B cell (primary cell): Measurements from ENCODE around the gene GNAS. TPM values are rescaled to one million over a fixed set of nuclear protein-coding genes. Genes with fewer than 3 reads are reported as not detected.
"Not testable (repeated sequence)": the region's sequence is repeated elsewhere in the genome, so short reads cannot be mapped to it uniquely, and the experiment has no call there.

Experiments used
- ATAC-seq: fragments of 200-7000 bp; cut with Tn5 transposase; one replicate; pipeline ENCODE4 v1.10.0; 2021; ENCODE audit warnings: low read depth, mild to moderate bottlenecking, moderate number of reproducible peaks, moderate library complexity
- CTCF ChIA-PET: fragments of 350-600 bp; sonication (Branson Sonifier 250); formaldehyde crosslinking; loops from one replicate; lab custom pipeline; 2021; ENCODE audit warnings: antibody characterized with exemption, inconsistent platforms; lab: Charles Lee
- POLR2A ChIA-PET: fragments of 350-600 bp; sonication (Branson Sonifier 250); formaldehyde crosslinking; loops from one replicate; lab custom pipeline; 2021; ENCODE audit warnings: antibody characterized with exemption; lab: Charles Lee
- DNase-seq: peaks from one replicate; pipeline ENCODE4 v3.0.0; 2013
- H2AFZ ChIP-seq: 2 replicates; pipeline ENCODE4 v1.6.1; 2012; ENCODE audit warnings: mild to moderate bottlenecking, low read depth, low read length; ENCODE audit not compliant: insufficient read depth, poor library complexity, severe bottlenecking
- H3K27ac ChIP-seq, 2 donors: 1 replicate in 1 of 2; 2 replicates in 1 of 2; pipeline ENCODE4 v1.5.1; 2012 to 2013; ENCODE audit warnings: low read length in 2 of 2, mild to moderate bottlenecking in 2 of 2, moderate library complexity in 1 of 2
- H3K27me3 ChIP-seq, 4 experiments: fragments of 200-600 bp in 1 of 4; sonication (generic) in 1 of 4; replicated peaks in 1 of 4; 1 replicate in 2 of 4; 2 replicates in 2 of 4; pipeline versions ENCODE4 v1.6.1 to v1.7.0; 2013 to 2016; ENCODE audit warnings: low read length in 3 of 4, mild to moderate bottlenecking in 2 of 4, mixed read lengths in 1 of 4, moderate library complexity in 1 of 4; ENCODE audit not compliant: insufficient read depth in 4 of 4, control insufficient read depth in 3 of 4; ENCODE audit errors: control extremely low read depth in 1 of 4
- H3K36me3 ChIP-seq, 2 experiments: replicated peaks in 1 of 2; 1 replicate in 1 of 2; 2 replicates in 1 of 2; pipeline versions ENCODE4 v1.6.1 to v1.7.1; 2013; ENCODE audit warnings: low read length in 1 of 2; ENCODE audit not compliant: insufficient read depth in 2 of 2, control insufficient read depth in 1 of 2; ENCODE audit errors: control extremely low read depth in 1 of 2, extremely low read depth in 1 of 2
- H3K4me1 ChIP-seq, 2 donors: fragments of 200-600 bp in 1 of 2; sonication (generic) in 1 of 2; 1 replicate in 1 of 2; 2 replicates in 1 of 2; pipeline versions ENCODE4 v1.5.1 to v1.6.1; 2013 to 2017; ENCODE audit warnings: low read length in 2 of 2; ENCODE audit not compliant: control insufficient read depth in 2 of 2, insufficient read depth in 2 of 2
- H3K4me2 ChIP-seq: replicated peaks from 2 replicates; pipeline ENCODE3; 2012; ENCODE audit warnings: mild to moderate bottlenecking, low read depth, low read length; ENCODE audit not compliant: poor library complexity, severe bottlenecking
- H3K4me3 ChIP-seq, 5 experiments: fragments of 200-600 bp in 1 of 5; sonication (generic) in 1 of 5; 1 replicate in 3 of 5; 2 replicates in 2 of 5; pipeline versions ENCODE4 v1.5.1 to v1.7.0; 2011 to 2016; ENCODE audit warnings: low read length in 4 of 5, mild to moderate bottlenecking in 4 of 5, low read depth in 2 of 5, control low read depth in 1 of 5, moderate library complexity in 1 of 5; ENCODE audit not compliant: insufficient read depth in 1 of 5; ENCODE audit errors: control extremely low read depth in 1 of 5, extremely low read depth in 1 of 5
- H3K79me2 ChIP-seq: fragments of 200-600 bp; sonication (generic); one replicate; pipeline ENCODE4 v1.6.0; 2016; ENCODE audit warnings: low read length; ENCODE audit not compliant: control insufficient read depth, insufficient read depth
- H3K9ac ChIP-seq: fragments of 200-600 bp; sonication (generic); 2 replicates; pipeline ENCODE4 v1.6.1; 2017; ENCODE audit warnings: mild to moderate bottlenecking, low read length, moderate library complexity
- H3K9me3 ChIP-seq, 3 donors: one replicate each; pipeline versions ENCODE4 v1.6.1 to v1.7.1; 2013; ENCODE audit warnings: low read length in 2 of 3; ENCODE audit not compliant: control insufficient read depth in 2 of 3, insufficient read depth in 1 of 3; ENCODE audit errors: control extremely low read depth in 1 of 3
- H4K20me1 ChIP-seq: 2 replicates; pipeline ENCODE4 v1.6.0; 2012; ENCODE audit warnings: mild to moderate bottlenecking, low read length; ENCODE audit not compliant: insufficient read depth, control insufficient read depth, poor library complexity, severe bottlenecking
- H3K27ac Mint-ChIP-seq: one replicate; pipeline ENCODE4 v1.8.0; 2021; ENCODE audit warnings: mixed read lengths
- H3K27me3 Mint-ChIP-seq: one replicate; pipeline ENCODE4 v1.8.0; 2021; ENCODE audit warnings: mixed read lengths
- H3K4me1 Mint-ChIP-seq: one replicate; pipeline ENCODE4 v1.8.0; 2021; ENCODE audit warnings: mixed read lengths
- H3K4me3 Mint-ChIP-seq: one replicate; pipeline ENCODE4 v1.8.0; 2021; ENCODE audit warnings: mixed read lengths
- H3K9me3 Mint-ChIP-seq: one replicate; pipeline ENCODE4 v1.8.0; 2022; ENCODE audit warnings: mixed read lengths; ENCODE audit not compliant: insufficient read depth
- EZH2 ChIP-seq: IDR thresholded peaks from 2 replicates; pipeline ENCODE4 v1.6.1; 2012; ENCODE audit warnings: borderline replicate concordance, low read depth, mild to moderate bottlenecking, moderate library complexity, low read length; ENCODE audit not compliant: insufficient read depth, poor library complexity, severe bottlenecking
- WGBS: methylation state at CpG from one replicate; pipeline ENCODE4 v1.1.5; 2013; ENCODE audit warnings: missing lambda C conversion rate; ENCODE audit not compliant: insufficient coverage; 5-methylcytosine and 5-hydroxymethylcytosine counted together
- intact Hi-C: fragments of 100-400 bp; cut with micrococcal nuclease; formaldehyde crosslinking; loops from one replicate; pipeline ENCODE4 v1.10.0; 2022
- polyA plus RNA-seq: library from polyadenylated mRNA; depleted of rRNA; stranded (reverse); fragments of >200 nt; gene quantifications from 2 replicates; pipeline ENCODE4 v1.2.3, GENCODE V29; 2012
- total RNA-seq, 2 donors: library from RNA; stranded (reverse); fragments of 120-200 nt in 1 of 2; gene quantifications; 1 replicate in 1 of 2; 2 replicates in 1 of 2; pipeline versions ENCODE4 v1.2.3 to v1.2.4, GENCODE V29; 2013 to 2022
- TF ChIP-seq, protein P1 (sequence below): fragments of 200-600 bp; IDR thresholded peaks from one replicate; pipeline ENCODE4 v1.8.0; 2022; ENCODE audit warnings: antibody characterized with exemption, mild to moderate bottlenecking

Gene GNAS
- total and polyA plus RNA-seq, 2 donors (not counting 1 experiment from before 2014, with no cell fraction given) = 714 to 1,181 TPM

DNA sequence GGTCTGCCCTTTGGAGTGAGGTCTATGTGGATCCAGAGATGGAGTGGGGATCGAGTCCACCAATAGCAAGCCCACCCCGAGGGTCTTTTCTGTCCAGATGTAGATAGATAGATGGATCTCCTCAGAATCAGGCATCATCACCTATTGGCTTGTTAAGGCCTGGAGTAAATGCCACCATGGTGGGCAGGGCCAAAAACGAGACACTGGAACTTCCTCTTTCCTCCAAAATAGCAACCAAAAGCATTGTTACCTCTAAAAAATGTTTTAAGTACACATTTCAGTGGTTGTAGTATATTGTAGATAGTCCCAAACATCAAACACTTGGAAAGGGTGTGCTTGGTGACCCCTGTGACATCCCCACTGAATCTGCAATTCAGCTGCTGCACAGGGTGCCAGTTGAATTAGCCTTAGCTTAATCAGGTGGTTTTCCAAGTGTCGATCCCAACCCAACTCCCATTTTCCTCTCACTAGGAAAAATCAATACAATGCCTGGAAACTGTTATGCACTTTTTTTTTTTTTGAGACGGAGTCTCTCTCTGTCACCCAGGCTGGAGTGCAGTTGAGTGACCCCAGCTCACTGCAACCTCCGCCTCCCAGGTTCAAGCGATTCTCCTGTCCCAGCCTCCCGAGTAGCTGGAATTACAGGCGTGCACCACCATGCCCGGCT lies 93.6 kb downstream of the GNAS start:
- POLR2A ChIA-PET = no interaction called here
- CTCF ChIA-PET = interaction anchor here (0.6 kb wide), 1 partner anchor 13 kb away, joined by 8 read pairs; no protein-coding TSS in a partner anchor
- H3K4me1 ChIP-seq = peaks cover 9% of the 10 kb centered on the region in 2 donors
- H3K36me3 ChIP-seq = no peaks in the 10 kb centered on the region
- TF ChIP-seq, protein P1, sequence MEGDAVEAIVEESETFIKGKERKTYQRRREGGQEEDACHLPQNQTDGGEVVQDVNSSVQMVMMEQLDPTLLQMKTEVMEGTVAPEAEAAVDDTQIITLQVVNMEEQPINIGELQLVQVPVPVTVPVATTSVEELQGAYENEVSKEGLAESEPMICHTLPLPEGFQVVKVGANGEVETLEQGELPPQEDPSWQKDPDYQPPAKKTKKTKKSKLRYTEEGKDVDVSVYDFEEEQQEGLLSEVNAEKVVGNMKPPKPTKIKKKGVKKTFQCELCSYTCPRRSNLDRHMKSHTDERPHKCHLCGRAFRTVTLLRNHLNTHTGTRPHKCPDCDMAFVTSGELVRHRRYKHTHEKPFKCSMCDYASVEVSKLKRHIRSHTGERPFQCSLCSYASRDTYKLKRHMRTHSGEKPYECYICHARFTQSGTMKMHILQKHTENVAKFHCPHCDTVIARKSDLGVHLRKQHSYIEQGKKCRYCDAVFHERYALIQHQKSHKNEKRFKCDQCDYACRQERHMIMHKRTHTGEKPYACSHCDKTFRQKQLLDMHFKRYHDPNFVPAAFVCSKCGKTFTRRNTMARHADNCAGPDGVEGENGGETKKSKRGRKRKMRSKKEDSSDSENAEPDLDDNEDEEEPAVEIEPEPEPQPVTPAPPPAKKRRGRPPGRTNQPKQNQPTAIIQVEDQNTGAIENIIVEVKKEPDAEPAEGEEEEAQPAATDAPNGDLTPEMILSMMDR = no peak
- no peak for TF ChIP-seq EZH2
- no peaks in the 10 kb centered on the region for H3K79me2 ChIP-seq
- H3K4me1 Mint-ChIP-seq = peaks cover 7% of the 10 kb centered on the region
- H3K27me3 Mint-ChIP-seq = no peaks in the 10 kb centered on the region
- H3K4me3 ChIP-seq = no peak overlapping the region
- no peak overlapping the region for H3K4me3 Mint-ChIP-seq
- H3K9me3 Mint-ChIP-seq = no peaks in the 10 kb centered on the region
- ATAC-seq (no peak), DNase-seq (peak; percentile 32)
- H3K27ac ChIP-seq = no peak overlapping the region
- H3K27me3 ChIP-seq = peaks cover 0 to 4% (median 0%) of the 10 kb centered on the region in 4 experiments
- H3K4me2 ChIP-seq = peak overlapping the region; percentile 38
- WGBS = 98% methylated on average over 8 of the region's 10 CpGs
- no peaks in the 10 kb centered on the region for H3K9me3 ChIP-seq
- H3K27ac Mint-ChIP-seq = peak overlapping the region; percentile 38
- intact Hi-C loops = no loop called here
- H4K20me1 ChIP-seq = no peaks in the 10 kb centered on the region
- H3K9ac ChIP-seq = no peak overlapping the region
- H2AFZ ChIP-seq = peak overlapping the region; percentile 48

DNA sequence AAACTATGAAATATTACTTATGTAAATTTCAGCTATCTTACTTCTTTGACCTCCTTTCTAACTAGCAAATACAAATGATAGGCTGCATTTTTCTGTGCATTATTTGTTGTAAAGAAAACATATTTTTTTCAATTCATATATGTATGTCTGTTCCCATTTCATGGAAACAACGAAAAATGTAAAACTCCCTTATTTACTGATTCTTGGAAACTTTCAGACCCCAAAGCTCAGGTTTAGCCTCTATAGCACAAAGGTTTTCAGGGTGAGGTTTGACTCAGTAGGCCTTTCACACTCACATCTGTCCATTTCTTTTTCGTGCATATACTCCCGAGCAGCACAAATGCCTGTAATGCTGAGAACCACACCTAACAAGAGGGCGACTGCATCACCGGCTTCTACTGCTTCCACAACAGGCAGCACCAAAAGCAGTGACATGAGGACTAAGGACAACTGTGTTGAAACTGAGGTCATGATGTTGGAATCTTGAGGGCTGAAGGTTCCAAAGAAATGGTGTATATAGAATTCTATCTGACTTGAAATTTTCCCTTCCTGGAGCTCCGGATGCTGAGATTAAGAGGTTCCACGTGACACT lies 95.4 kb downstream of the GNAS start:
- H3K4me1 ChIP-seq, H3K27me3 Mint-ChIP-seq, DNase-seq, intact Hi-C loops, H2AFZ ChIP-seq, H4K20me1 ChIP-seq, CTCF ChIA-PET, H3K4me3 Mint-ChIP-seq, H3K27ac Mint-ChIP-seq, H3K27me3 ChIP-seq, ATAC-seq, H3K9me3 ChIP-seq, H3K27ac ChIP-seq, H3K79me2 ChIP-seq, H3K36me3 ChIP-seq, H3K4me2 ChIP-seq, H3K4me3 ChIP-seq, H3K4me1 Mint-ChIP-seq, POLR2A ChIA-PET, H3K9ac ChIP-seq, H3K9me3 Mint-ChIP-seq: not testable (repeated sequence)
- no CpG with 5 or more reads among the region's 7 CpGs for WGBS
